IPS-18c (cell line): ENCODE data around the gene ZC3H8.
A peak's percentile ranks its signal among the peaks of the same experiment; 100 is the strongest.

Experiments
- H3K4me3 ChIP-seq: 2 replicates; pipeline ENCODE4 v1.7.0; 2013; ENCODE audit warnings: low read depth, mild to moderate bottlenecking, low read length, moderate library complexity; ENCODE audit not compliant: insufficient read depth
- H3K9me3 ChIP-seq: one replicate; pipeline ENCODE4 v1.6.1; 2013; ENCODE audit warnings: mild to moderate bottlenecking, low read length, moderate library complexity; ENCODE audit not compliant: control insufficient read depth, insufficient read depth

ZC3H8 gene

GRCh38 chr2:112182581-112183034, 72.2 kb downstream of the ZC3H8 start:
- H3K9me3 ChIP-seq, result peaks cover 2% of the 10 kb centered on the region
- H3K4me3 ChIP-seq, result no peak overlapping the region

- Histone ChIP-seq H3K9me3 (peaks cover 2% of the 10 kb centered on the region), H3K4me3 (peak overlapping the region; percentile 24; the same call in 1 of the 2 replicates)
These were observed 73.1 kb downstream of the ZC3H8 start for GRCh38 chr2:112181571-112182290.

GRCh38 chr2:112175958-112176573, 78.8 kb downstream of the ZC3H8 start:
- no peak overlapping the region for H3K4me3 ChIP-seq
- no peaks in the 10 kb centered on the region for H3K9me3 ChIP-seq

- no peak overlapping the region for H3K4me3 ChIP-seq
- H3K9me3 ChIP-seq, result no peaks in the 10 kb centered on the region
These were observed 79.5 kb downstream of the ZC3H8 start for GRCh38 chr2:112175333-112175732.

GRCh38 chr2:112174383-112174782, 80.5 kb downstream of the ZC3H8 start:
- Histone ChIP-seq H3K9me3 (no peaks in the 10 kb centered on the region), H3K4me3 (no peak overlapping the region)

GRCh38 chr2:112173646-112174319, 81.1 kb downstream of the ZC3H8 start:
- H3K4me3 ChIP-seq, result no peak overlapping the region
- H3K9me3 ChIP-seq, result no peaks in the 10 kb centered on the region

- no peak overlapping the region for H3K4me3 ChIP-seq
- no peaks in the 10 kb centered on the region for H3K9me3 ChIP-seq
These were observed 84.3 kb downstream of the ZC3H8 start for GRCh38 chr2:112170495-112170894.

GRCh38 chr2:112168422-112169124, 86.3 kb downstream of the ZC3H8 start:
- no peaks in the 10 kb centered on the region for H3K9me3 ChIP-seq
- H3K4me3 ChIP-seq, result no peak overlapping the region

GRCh38 chr2:112166806-112167499, 87.9 kb downstream of the ZC3H8 start:
- no peaks in the 10 kb centered on the region for H3K9me3 ChIP-seq
- no peak overlapping the region for H3K4me3 ChIP-seq

GRCh38 chr2:112165296-112165695, 89.5 kb downstream of the ZC3H8 start:
- Histone ChIP-seq H3K9me3 (no peaks in the 10 kb centered on the region), H3K4me3 (no peak overlapping the region)

- Histone ChIP-seq H3K9me3 (no peaks in the 10 kb centered on the region), H3K4me3 (no peak overlapping the region)
These were observed 90.0 kb downstream of the ZC3H8 start for GRCh38 chr2:112164876-112165275.

GRCh38 chr2:112163541-112163981, 91.3 kb downstream of the ZC3H8 start:
- Histone ChIP-seq H3K4me3 (no peak overlapping the region), H3K9me3 (no peaks in the 10 kb centered on the region)

GRCh38 chr2:112162956-112163355, 91.9 kb downstream of the ZC3H8 start:
- H3K4me3 ChIP-seq, result no peak overlapping the region
- H3K9me3 ChIP-seq, result no peaks in the 10 kb centered on the region

- H3K4me3 ChIP-seq, result no peak overlapping the region
- no peaks in the 10 kb centered on the region for H3K9me3 ChIP-seq
These were observed 92.5 kb downstream of the ZC3H8 start for GRCh38 chr2:112162341-112162740.
